ENCODE data around the gene SGSM1.

The SGSM1 gene

DNA sequence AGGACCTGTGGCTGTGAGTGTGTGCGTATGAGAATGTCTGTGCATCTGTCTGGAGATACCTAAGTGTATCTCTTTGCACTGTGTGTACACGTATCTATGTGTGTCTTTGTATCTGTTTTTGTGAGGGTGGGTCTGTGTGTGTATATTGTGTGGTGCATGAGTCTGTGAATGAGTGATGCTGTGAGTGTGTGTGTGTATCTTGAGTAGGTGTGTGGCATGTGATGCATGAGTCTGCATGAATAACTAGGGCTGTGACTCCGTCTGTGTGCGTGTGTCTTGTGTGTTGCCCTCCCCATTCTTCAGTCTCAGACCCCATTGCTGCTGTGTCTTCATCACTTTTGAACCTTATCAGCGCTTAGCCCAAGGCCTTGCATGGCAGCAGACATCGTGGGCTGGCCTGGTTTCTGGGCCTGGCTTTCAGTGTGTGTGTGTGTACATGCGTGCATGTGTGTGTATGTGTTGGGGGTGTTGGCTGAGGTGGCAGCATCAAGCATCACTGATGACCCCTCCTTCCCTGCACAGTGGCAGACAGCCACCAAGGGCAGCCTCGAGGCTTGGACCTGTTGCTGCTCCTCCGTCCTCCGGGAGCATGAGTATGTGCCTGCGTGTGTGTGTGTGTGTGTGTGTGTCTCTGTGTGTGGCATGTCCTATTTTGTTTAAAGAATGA, 1.4 kb downstream of the SGSM1 start:
- in situ Hi-C loops (cut with HindIII; ENCODE audit: low sequenced_read_pairs), result no loop called here

GRCh38 chr22:24809331-24809730, 3.3 kb downstream of the SGSM1 start:
- in situ Hi-C loops (cut with HindIII; ENCODE audit: low sequenced_read_pairs), result no loop called here

DNA sequence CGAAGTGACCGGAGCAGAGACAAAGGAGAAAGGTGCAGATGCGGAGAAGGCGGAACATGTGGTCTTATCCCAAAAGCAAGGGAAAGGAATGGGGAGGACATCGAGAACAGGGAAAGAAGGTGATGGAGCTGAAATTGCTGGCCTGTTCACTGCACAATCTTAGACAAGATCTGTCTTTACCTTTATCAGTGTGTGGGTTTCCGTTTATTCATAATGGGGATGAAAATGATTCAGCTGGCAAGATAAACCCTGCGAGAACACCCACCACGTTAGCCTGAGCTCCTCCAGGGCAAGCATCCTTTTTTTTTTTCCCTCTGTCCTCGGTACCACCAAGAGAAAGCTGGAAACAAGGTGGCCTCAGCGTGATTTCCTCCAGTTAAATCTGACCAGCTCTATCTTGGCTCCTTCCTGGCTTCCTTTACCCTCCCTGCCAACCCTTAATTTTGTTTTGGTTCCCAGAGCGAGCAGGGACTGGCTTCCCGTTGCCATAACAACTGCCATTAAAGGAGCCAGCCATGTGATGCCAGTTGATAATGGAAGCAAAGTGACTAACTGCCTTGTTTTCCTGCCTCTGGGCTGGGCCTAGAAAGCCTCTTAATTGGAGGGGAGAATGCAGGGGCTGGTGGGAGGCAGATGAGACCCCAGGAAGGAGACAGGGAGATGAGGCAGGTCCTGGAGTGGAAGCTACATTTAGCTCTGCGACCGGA, 4.2 kb downstream of the SGSM1 start:
- in situ Hi-C loops (cut with HindIII; ENCODE audit: low sequenced_read_pairs), result no loop called here

- in situ Hi-C loops (cut with HindIII; ENCODE audit: low sequenced_read_pairs), result no loop called here
These were observed 7.2 kb downstream of the SGSM1 start for GRCh38 chr22:24812950-24813775.

- in situ Hi-C loops (cut with HindIII; ENCODE audit: low sequenced_read_pairs), result no loop called here
These were observed 8.1 kb downstream of the SGSM1 start for GRCh38 chr22:24813861-24814770.

GRCh38 chr22:24816806-24817205, 10.8 kb downstream of the SGSM1 start:
- in situ Hi-C loops (cut with HindIII; ENCODE audit: low sequenced_read_pairs), result no loop called here

DNA sequence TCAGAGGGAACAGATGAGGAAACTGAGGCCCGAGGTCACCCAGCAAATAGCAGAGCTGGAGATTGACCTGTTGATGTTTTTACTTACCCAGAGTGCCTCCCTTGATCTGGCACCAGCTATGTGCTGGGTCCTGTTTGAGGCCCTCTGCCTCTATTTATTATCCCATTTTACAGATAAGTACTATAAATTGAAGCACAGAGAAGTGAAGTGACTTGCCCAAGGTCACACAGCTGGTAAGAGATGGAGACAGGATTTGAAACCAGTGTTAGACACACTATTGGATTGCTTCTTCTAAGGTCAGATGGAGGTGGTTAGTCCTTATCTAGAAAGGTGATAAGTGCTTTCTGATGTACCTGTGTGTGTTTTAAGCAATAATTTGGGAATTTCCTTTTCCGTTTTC, 13.5 kb downstream of the SGSM1 start:
- in situ Hi-C loops (cut with HindIII; ENCODE audit: low sequenced_read_pairs), result no loop called here

GRCh38 chr22:24819911-24820461, 14.0 kb downstream of the SGSM1 start:
- in situ Hi-C loops (cut with HindIII; ENCODE audit: low sequenced_read_pairs), result no loop called here

DNA sequence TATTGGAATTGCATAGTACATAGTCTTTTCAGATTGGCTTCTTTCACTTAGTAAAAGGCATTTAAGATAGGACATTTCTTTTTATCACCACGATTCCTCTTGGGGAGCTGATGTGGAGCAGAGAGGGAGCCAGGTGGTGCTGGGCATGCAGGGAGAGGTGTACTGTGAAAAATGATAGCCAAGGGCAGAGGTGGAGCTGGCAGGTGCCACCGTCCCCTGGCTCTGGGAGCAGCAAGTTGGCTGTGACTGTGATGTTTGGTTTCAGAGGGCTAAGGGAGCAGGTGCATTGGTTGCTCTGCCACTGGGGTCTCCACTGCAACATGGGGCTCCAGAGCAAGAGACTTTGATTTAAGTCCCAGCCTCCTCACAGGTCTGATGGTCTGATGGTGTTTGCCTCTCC, 16.5 kb downstream of the SGSM1 start:
- in situ Hi-C loops (cut with HindIII; ENCODE audit: low sequenced_read_pairs), result no loop called here

- in situ Hi-C loops (cut with HindIII; ENCODE audit: low sequenced_read_pairs), result no loop called here
These were observed 17.8 kb downstream of the SGSM1 start for GRCh38 chr22:24823787-24824186.

DNA sequence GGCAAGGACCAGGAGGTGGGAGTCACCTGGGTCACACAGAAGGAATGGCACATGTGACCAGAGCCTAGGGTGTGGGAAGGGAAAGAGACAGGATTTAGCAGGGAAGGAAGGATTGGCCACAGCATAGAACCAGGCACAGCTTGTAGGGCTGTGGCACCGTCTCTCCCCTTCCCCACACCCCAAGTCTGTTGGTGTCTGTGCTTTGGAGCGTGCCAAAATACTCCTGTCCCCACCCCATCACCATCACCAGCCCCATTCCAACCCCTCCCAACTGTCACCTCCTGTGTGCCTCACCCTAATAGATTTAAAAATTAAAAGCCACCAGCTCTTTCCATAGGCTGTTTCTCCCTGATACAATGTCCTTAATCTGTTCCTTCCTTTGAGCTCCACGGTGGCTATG, 18.2 kb downstream of the SGSM1 start:
- in situ Hi-C loops (cut with HindIII; ENCODE audit: low sequenced_read_pairs), result no loop called here

GRCh38 chr22:24824915-24825314, 18.9 kb downstream of the SGSM1 start:
- in situ Hi-C loops (cut with HindIII; ENCODE audit: low sequenced_read_pairs), result no loop called here

DNA sequence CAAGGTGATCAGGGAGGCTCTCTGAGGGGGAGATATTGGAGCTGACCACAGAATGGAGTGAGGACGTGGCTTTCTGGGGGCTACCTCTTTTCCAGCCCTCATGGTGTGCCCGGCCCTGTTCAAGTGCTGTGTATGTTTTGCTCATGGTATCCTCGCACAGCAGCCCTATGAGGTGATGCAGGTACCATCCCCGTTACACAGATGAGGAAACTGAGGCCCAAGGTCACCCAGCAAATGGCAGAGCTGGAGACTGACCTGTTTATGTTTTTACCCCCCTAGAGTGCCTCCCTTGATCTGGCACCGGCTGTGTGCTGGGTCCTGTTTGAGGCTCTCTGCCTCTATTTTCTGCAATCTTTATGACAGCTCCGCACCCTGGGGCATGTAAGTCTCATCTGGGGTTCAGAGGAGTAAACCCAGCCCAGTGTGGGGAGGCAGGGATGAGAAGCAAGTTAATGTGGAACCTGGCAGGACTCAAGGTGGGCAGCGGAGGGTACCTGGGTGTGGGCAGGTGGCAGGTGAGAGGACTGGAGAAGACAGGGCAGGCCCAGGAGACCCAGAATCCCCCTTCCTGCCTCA, 20.8 kb downstream of the SGSM1 start:
- in situ Hi-C loops (cut with HindIII; ENCODE audit: low sequenced_read_pairs), result no loop called here

GRCh38 chr22:24827296-24827695, 21.3 kb downstream of the SGSM1 start:
- in situ Hi-C loops (cut with HindIII; ENCODE audit: low sequenced_read_pairs), result no loop called here

DNA sequence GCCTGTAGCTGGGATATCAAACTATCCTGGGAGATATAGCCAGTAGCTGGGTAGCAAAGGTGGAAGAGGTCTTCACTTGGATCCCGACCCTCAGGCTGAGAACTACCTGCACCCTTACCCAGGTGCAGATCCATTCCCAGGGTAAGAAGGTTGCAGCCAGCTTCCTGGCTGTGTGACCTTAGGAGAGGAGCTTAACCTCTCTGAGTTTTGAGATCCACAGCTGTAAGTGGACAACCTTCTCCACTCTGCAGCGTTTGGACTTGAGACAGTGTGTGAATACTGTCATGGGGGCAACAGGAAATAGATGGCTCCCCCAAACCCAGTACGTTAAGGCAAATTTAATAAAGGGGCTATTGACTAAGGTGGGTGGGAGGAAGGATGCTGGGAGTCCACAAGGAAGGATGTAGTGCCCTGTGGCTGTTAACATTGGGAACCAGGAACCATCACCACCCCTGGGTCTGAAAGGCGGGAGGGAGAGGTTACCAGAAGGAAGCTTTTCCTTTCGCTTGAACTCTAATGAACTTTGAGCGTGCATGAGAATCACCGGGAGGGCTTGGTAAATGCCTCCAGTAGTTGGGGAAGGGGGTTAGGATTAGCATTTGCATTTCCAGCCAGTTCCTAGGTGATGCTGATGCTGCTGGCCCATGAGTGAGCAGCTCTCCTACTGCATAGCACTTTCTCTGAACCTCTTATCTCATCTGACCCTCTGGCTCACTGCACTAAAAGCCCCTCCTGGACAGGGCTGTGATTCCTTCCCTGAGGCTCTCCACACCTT, 24.4 kb downstream of the SGSM1 start:
- in situ Hi-C loops (cut with HindIII; ENCODE audit: low sequenced_read_pairs), result no loop called here

- in situ Hi-C loops (cut with HindIII; ENCODE audit: low sequenced_read_pairs), result no loop called here
These were observed 25.7 kb downstream of the SGSM1 start for GRCh38 chr22:24831687-24832086.

DNA sequence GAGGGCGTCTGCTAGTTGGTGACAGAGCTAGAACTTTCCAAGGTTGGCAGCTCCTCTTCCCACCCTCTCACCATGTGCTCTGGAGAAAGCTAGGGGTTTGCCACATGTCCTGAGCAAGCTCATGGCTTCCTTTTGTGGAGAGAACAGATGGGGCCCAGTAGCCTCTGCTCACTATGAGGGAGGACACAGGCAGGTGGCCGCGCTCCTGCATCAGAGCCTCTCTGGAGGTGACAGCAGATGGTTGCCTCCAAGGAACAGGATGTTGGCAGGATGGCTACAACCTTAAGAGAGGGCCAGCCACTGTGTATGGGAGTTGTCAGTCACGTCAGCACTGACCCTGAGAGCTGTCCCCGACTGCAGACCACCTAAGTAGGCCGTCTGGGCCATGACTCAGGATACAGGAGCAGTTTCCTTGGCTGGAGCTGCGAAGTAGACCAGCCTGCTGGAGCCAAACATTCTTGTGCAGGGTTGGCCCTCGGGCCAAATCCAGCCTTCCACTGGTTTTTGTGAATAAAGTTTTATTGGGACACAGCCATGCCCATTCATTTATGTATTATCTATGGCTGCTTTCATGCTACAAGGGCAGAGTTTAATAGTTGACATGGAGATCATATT, 28.0 kb downstream of the SGSM1 start:
- in situ Hi-C loops (cut with HindIII; ENCODE audit: low sequenced_read_pairs), result no loop called here

DNA sequence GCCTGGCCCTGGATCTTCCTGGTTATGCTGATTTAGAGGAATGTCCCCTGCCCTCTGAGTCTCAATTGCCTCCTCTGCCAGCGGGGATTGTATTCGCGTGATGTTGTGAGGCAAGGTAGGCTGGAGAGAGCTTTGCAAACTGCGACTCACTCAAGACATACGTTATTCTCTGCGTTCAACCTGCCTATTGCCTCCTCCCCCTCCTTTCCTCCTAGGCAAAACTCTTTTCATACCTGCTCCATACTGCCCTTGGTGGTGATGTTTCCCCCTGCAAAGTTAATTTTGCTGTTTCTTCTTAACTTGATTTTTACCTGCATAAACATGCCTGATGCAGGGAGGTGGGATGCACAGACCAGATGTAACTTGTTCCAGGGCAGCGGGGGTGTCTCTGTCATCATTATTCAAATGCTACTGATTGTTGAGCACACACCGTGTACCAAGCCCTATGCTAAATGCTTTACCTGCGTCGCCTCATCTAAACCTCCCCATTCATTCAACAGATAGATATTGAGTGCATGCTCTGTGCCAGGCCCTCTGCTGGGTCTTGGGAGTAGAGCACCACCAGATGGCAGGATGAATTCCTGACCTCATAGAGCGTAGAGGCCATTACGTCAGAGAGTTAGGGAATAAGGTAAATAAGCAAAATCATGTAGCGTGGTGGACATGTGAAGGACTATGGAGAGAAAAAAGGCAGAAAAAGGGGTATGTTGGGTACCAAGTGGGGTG, 29.0 kb downstream of the SGSM1 start:
- in situ Hi-C loops (cut with HindIII; ENCODE audit: low sequenced_read_pairs), result no loop called here

All from endothelial cell of hepatic sinusoid (primary cell).